Ovary (tissue), 9 donors: Measurements from ENCODE around the gene SUCO. TPM values are rescaled to one million over a fixed set of nuclear protein-coding genes. Genes with fewer than 3 reads are reported as not detected.

Experiments
- DNase-seq, 5 donors: peaks; one replicate each; pipeline ENCODE4 v3.0.0-alpha.2; 2019 to 2020
- H3K27ac ChIP-seq, 2 donors: fragments of 200-600 bp; one replicate each; pipeline versions ENCODE4 v1.5.1 to v1.8.0; 2019 to 2022
- H3K27me3 ChIP-seq: fragments of 200-600 bp; one replicate; pipeline ENCODE4 v1.8.0; 2022
- H3K36me3 ChIP-seq: fragments of 200-600 bp; sonication (generic); one replicate; pipeline ENCODE4 v1.5.1; 2019
- H3K4me1 ChIP-seq: one replicate; pipeline ENCODE4 v1.8.1; 2013; ENCODE audit warnings: mild to moderate bottlenecking, moderate library complexity; ENCODE audit not compliant: insufficient read depth
- H3K4me3 ChIP-seq: fragments of 200-600 bp; sonication (generic); one replicate; pipeline ENCODE4 v1.5.1; 2017
- H3K9me3 ChIP-seq, 2 donors: fragments of 200-600 bp in 1 of 2; sonication (generic) in 1 of 2; one replicate each; pipeline versions ENCODE4 v1.5.1 to v1.8.1; 2013 to 2019; ENCODE audit warnings: mild to moderate bottlenecking in 1 of 2, moderate library complexity in 1 of 2
- CTCF ChIP-seq, 3 donors: fragments of 450-650 bp in 2 of 3; fragments of 200-600 bp in 1 of 3; IDR thresholded peaks; one replicate each; pipeline versions ENCODE4 v1.5.1 to v1.8.0; 2016 to 2022; ENCODE audit warnings: antibody characterized with exemption in 3 of 3, mild to moderate bottlenecking in 1 of 3
- EP300 ChIP-seq: sonication (generic); formaldehyde crosslinking; IDR thresholded peaks from one replicate; pipeline ENCODE4 v1.6.1; 2017; ENCODE audit warnings: antibody characterized with exemption
- POLR2A ChIP-seq: fragments of 450-650 bp; IDR thresholded peaks from one replicate; pipeline ENCODE4 v1.6.1; 2017; ENCODE audit warnings: antibody characterized with exemption, mild to moderate bottlenecking, moderate library complexity
- WGBS, 3 donors: extraction: QIAGEN DNeasy Blood & Tissue Kit in 1 of 3; methylation state at CpG; one replicate each; pipeline versions ENCODE4 v1.1.5 to v1.1.7; 2013 to 2017; 5-methylcytosine and 5-hydroxymethylcytosine counted together
- intact Hi-C, 4 donors: fragments of 100-400 bp; cut with DNase I; formaldehyde crosslinking; loops; one replicate each; pipeline versions ENCODE4 v1.11.0 to v1.15.1; 2022 to 2023
- polyA plus RNA-seq, 2 donors: library from polyadenylated mRNA; stranded (reverse); fragments of 200-250 nt in 1 of 2; fragments of 350-450 nt in 1 of 2; fragmentation: Illumina TruSeq in 1 of 2; extraction: RNeasy Lipid Tissue Mini Kit (QIAGEN cat#74804) in 1 of 2; gene quantifications; one replicate each; pipeline ENCODE4 v1.2.3, GENCODE V29; 2013 to 2014
- total RNA-seq, 7 donors: library from RNA; depleted of rRNA in 2 of 7; stranded (reverse); fragments of >200 nt in 2 of 7; fragmentation: NEBNext Ultra II Directional in 3 of 7; extraction: Animal tissue kit (Norgen Biotek cat#: 25700) in 3 of 7; gene quantifications; one replicate each; pipeline versions ENCODE4 v1.1.0 to v1.2.4, GENCODE V29; 2016 to 2023
- donor health status: DM: no; HTN: no; CAD: no; lungs with moderate emphysema.
- donor health status: DM: no; HTN: no; CAD: no.
- donor health status: Bipolar disorder and iron deficiency.
- donor health status: DM: yes; HTN: yes; CAD: no.
- donor health status: DM: no; HTN: no; CAD: no.
- donor health status: DM: yes; HTN: yes; CAD: no.

Gene SUCO
- total and polyA plus RNA-seq, 9 donors, result 14.0 to 68.1 (median 55.5) TPM

- H3K27me3 ChIP-seq, result no peaks in the 10 kb centered on the region
- H3K36me3 ChIP-seq, result no peaks in the 10 kb centered on the region
- no peak overlapping the region for H3K4me3 ChIP-seq
- H3K27ac ChIP-seq, result no peak overlapping the region
- TF ChIP-seq POLR2A (no peak), CTCF (IDR thresholded peaks at IDR 0.05) (no peak), EP300 (no peak)
- 61 to 77% (median 65%) methylated on average over 9 of the region's 9 CpGs for WGBS, 3 donors
- H3K9me3 ChIP-seq, result no peaks in the 10 kb centered on the region
- intact Hi-C loops, result no loop called here
- H3K4me1 ChIP-seq, result no peaks in the 10 kb centered on the region
- no peak for DNase-seq
Measured at GRCh38 chr1:172638885-172639831, 106.2 kb downstream of the SUCO start.

- no peak for TF ChIP-seq POLR2A
- TF ChIP-seq CTCF (IDR thresholded peaks at IDR 0.05), result no peak
- no peak for TF ChIP-seq EP300
- no peaks in the 10 kb centered on the region for H3K36me3 ChIP-seq
- DNase-seq, result no peak
- H3K4me3 ChIP-seq, result no peak overlapping the region
- 80 to 82% (median 81%) methylated on average over 8 of the region's 8 CpGs for WGBS, 3 donors
- no peak overlapping the region for H3K27ac ChIP-seq
- intact Hi-C loops, result no loop called here
- no peaks in the 10 kb centered on the region for H3K4me1 ChIP-seq
- H3K27me3 ChIP-seq, result no peaks in the 10 kb centered on the region
- H3K9me3 ChIP-seq, result no peaks in the 10 kb centered on the region
Measured at GRCh38 chr1:172640111-172640510, 107.2 kb downstream of the SUCO start.

- intact Hi-C loops, result no loop called here
- no peak for TF ChIP-seq EP300
- WGBS, 3 donors, result 67 to 84% (median 79%) methylated on average over 5 of the region's 5 CpGs
- no peak for DNase-seq
- Histone ChIP-seq H3K27ac (no peak overlapping the region), H3K4me3 (no peak overlapping the region), H3K4me1 (no peaks in the 10 kb centered on the region), H3K9me3 (no peaks in the 10 kb centered on the region), H3K27me3 (no peaks in the 10 kb centered on the region), H3K36me3 (no peaks in the 10 kb centered on the region)
Measured at GRCh38 chr1:172641492-172641891, 108.5 kb downstream of the SUCO start.

- Histone ChIP-seq H3K9me3 (no peaks in the 10 kb centered on the region), H3K36me3 (no peaks in the 10 kb centered on the region), H3K4me3 (no peak overlapping the region), H3K27me3 (no peaks in the 10 kb centered on the region), H3K27ac (no peak overlapping the region), H3K4me1 (no peaks in the 10 kb centered on the region)
- WGBS, 3 donors, result 51 to 57% (median 56%) methylated on average over 6 of the region's 6 CpGs
- intact Hi-C loops, result no loop called here
- no peak for TF ChIP-seq CTCF (IDR thresholded peaks at IDR 0.05)
- no peak for TF ChIP-seq POLR2A
- no peak for TF ChIP-seq EP300
- DNase-seq, result no peak
Measured at GRCh38 chr1:172642970-172643369, 110.0 kb downstream of the SUCO start.

- Histone ChIP-seq H3K36me3 (no peaks in the 10 kb centered on the region), H3K27ac (no peak overlapping the region), H3K9me3 (no peaks in the 10 kb centered on the region), H3K4me1 (no peaks in the 10 kb centered on the region), H3K4me3 (no peak overlapping the region), H3K27me3 (no peaks in the 10 kb centered on the region)
- 21 to 59% (median 42%) methylated on average over 1 of the region's 1 CpG for WGBS, 3 donors
- no peak for TF ChIP-seq CTCF (IDR thresholded peaks at IDR 0.05)
- TF ChIP-seq EP300, result no peak
- TF ChIP-seq POLR2A, result no peak
- intact Hi-C loops, result no loop called here
- no peak for DNase-seq
Measured at GRCh38 chr1:172646653-172647052, 113.7 kb downstream of the SUCO start.
